ENCODE data around the gene TGFBR3L. TPM values are rescaled to one million over a fixed set of nuclear protein-coding genes. Genes with fewer than 3 reads are reported as not detected.

TGFBR3L gene
- total and polyA plus RNA-seq, 5 donors from 2014 or later = 1.1 TPM; not detected in 4

DNA sequence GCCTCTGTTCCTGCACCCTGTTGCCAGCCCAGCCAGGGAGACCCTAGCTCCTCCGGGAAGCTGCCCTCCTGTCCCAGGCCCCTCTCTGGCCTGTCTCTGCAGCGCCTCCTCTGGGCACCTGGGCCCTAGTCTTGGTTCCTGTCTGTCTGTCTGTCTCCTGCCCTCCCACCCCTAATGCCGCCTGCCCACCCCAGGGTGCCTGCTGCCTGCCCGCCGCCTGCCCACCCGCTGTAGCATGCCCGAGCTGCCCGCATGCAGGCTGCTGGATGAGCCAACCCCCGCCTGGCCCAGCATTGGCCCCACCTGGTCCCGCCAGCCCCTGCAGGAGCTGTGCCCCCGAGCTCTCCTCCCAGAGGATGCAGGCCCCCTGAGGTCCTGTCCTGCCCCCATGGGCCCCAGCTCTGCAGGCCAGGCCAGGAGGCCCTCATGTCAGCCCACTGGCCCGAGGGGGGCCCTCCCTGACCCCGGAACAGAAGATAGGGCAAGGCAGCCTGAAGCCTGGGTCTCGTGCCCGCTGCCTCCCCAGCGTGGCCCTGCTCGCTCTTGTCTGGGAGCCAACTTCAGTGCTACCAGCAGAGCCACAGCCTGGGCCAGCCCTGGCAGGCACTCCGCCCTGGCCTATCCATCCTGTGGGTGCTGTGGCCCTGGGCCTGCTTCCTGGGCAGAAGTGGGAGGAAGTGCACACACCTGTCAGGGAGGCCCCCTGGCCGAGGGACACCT lies 5.7 kb upstream of the TGFBR3L start:
- Histone ChIP-seq H3K27me3 (ENCODE audit: control insufficient read depth, insufficient read depth, low read length) (no peaks in the 10 kb centered on the region), H3K36me3 (ENCODE audit: control insufficient read depth, insufficient read depth, low read length) (peaks cover 19% of the 10 kb centered on the region), H3K4me1 (ENCODE audit: control insufficient read depth, insufficient read depth, low read length, poor library complexity, severe bottlenecking) (peaks cover 29% of the 10 kb centered on the region), H3K9me3 (ENCODE audit: control insufficient read depth in 2 of 2, low read length in 2 of 2) (no peaks in the 10 kb centered on the region), H3K4me3 (ENCODE audit: low read depth, low read length) (no peak overlapping the region), H3K27ac (ENCODE audit: insufficient read depth, low read length, poor library complexity, severe bottlenecking) (no peak overlapping the region)
- H3K27me3 Mint-ChIP-seq = no peaks in the 10 kb centered on the region
- H3K4me1 Mint-ChIP-seq = peaks cover 0 to 34% (median 14%) of the 10 kb centered on the region in 4 donors
- peaks cover 20% of the 10 kb centered on the region for H3K36me3 Mint-ChIP-seq
- H3K27ac Mint-ChIP-seq = no peak overlapping the region
- peaks cover 0 to 5% (median 0%) of the 10 kb centered on the region in 7 donors for H3K9me3 Mint-ChIP-seq
- DNase-seq (no peak), ATAC-seq (ENCODE audit: low read depth in 2 of 2) (no peak)
- peak overlapping the region in 1 of 4 donors; percentile 65 for H3K4me3 Mint-ChIP-seq

DNA sequence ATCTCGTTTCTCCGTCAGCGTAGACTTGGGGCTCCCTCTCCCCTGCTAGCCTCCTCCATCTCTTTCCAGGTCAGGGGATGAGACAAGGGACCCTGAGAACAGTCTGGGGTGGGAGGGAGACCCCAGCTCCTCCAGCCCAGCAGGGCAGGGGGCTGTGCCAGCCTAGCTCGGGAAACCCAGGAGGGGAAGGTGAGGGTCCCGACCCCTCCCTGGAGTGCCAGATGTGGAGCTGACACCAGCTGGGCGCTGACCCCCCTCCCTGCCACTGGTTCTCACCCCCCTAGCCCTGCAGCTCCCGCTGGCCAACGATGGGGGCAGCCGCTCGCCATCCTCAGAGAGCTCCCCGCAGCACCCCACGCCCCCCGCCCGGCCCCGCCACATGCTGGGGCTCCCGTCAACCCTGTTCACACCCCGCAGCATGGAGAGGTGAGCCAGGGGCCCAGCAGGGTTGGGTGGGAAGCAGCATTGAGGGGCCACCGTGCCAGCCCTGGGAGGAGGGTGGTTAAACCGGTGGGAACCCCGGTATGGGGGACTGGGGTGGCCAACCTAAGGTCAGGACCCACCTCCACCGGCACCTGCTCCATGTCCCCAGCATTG lies 5.1 kb upstream of the TGFBR3L start:
- H3K4me3 Mint-ChIP-seq = peak overlapping the region in 1 of 4 donors; percentile 65
- no peak overlapping the region for H3K27ac Mint-ChIP-seq
- peaks cover 25% of the 10 kb centered on the region for H3K4me1 ChIP-seq (ENCODE audit: control insufficient read depth, insufficient read depth, low read length, poor library complexity, severe bottlenecking)
- no peaks in the 10 kb centered on the region for H3K9me3 ChIP-seq (ENCODE audit: control insufficient read depth in 2 of 2, low read length in 2 of 2)
- peaks cover 20% of the 10 kb centered on the region for H3K36me3 Mint-ChIP-seq
- no peak overlapping the region for H3K27ac ChIP-seq (ENCODE audit: insufficient read depth, low read length, poor library complexity, severe bottlenecking)
- H3K36me3 ChIP-seq (ENCODE audit: control insufficient read depth, insufficient read depth, low read length) = peaks cover 19% of the 10 kb centered on the region
- H3K4me3 ChIP-seq (ENCODE audit: low read depth, low read length) = no peak overlapping the region
- no peak for ATAC-seq (ENCODE audit: low read depth in 2 of 2)
- peaks cover 0 to 31% (median 12%) of the 10 kb centered on the region in 4 donors for H3K4me1 Mint-ChIP-seq
- peaks cover 0 to 5% (median 0%) of the 10 kb centered on the region in 7 donors for H3K9me3 Mint-ChIP-seq
- no peak for DNase-seq
- no peaks in the 10 kb centered on the region for H3K27me3 ChIP-seq (ENCODE audit: control insufficient read depth, insufficient read depth, low read length)
- H3K27me3 Mint-ChIP-seq = peaks cover 3% of the 10 kb centered on the region

DNA sequence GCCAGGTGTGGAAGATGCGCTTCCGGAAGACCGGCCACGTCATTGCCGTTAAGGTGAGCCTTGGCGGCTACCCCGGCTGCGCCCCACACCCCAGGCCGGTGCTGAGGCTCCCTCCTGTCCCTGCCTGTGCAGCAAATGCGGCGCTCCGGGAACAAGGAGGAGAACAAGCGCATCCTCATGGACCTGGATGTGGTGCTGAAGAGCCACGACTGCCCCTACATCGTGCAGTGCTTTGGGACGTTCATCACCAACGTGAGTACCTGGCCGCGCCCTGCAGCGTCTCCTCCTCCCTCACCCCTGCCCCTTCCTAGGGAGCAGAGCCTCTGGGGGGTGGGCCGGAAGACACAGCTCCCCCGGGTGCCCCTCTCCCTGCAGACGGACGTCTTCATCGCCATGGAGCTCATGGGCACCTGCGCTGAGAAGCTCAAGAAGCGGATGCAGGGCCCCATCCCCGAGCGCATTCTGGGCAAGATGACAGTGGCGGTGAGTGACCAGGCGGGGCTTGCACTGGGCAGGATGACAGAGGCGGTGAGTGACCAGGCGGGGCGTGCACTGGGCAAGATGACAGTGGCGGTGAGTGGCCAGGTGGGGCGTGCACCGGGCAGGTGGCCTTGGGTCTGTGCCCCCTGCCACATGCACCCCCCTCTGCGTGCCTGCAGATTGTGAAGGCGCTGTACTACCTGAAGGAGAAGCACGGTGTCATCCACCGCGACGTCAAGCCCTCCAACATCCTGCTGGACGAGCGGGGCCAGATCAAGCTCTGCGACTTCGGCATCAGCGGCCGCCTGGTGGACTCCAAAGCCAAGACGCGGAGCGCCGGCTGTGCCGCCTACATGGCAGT lies 4.1 kb upstream of the TGFBR3L start:
- no peak overlapping the region for H3K27ac Mint-ChIP-seq
- H3K4me1 Mint-ChIP-seq = peaks cover 0 to 25% (median 6%) of the 10 kb centered on the region in 4 donors
- H3K4me3 ChIP-seq (ENCODE audit: low read depth, low read length) = no peak overlapping the region
- no peaks in the 10 kb centered on the region for H3K9me3 ChIP-seq (ENCODE audit: control insufficient read depth in 2 of 2, low read length in 2 of 2)
- H3K36me3 ChIP-seq (ENCODE audit: control insufficient read depth, insufficient read depth, low read length) = peaks cover 19% of the 10 kb centered on the region
- H3K36me3 Mint-ChIP-seq = peaks cover 16% of the 10 kb centered on the region
- H3K9me3 Mint-ChIP-seq = no peaks in the 10 kb centered on the region
- H3K27me3 Mint-ChIP-seq = peaks cover 13% of the 10 kb centered on the region
- DNase-seq (no peak), ATAC-seq (ENCODE audit: low read depth in 2 of 2) (no peak)
- H3K27me3 ChIP-seq (ENCODE audit: control insufficient read depth, insufficient read depth, low read length) = peaks cover 2% of the 10 kb centered on the region
- H3K4me1 ChIP-seq (ENCODE audit: control insufficient read depth, insufficient read depth, low read length, poor library complexity, severe bottlenecking) = peaks cover 16% of the 10 kb centered on the region
- no peak overlapping the region for H3K27ac ChIP-seq (ENCODE audit: insufficient read depth, low read length, poor library complexity, severe bottlenecking)
- no peak overlapping the region for H3K4me3 Mint-ChIP-seq

DNA sequence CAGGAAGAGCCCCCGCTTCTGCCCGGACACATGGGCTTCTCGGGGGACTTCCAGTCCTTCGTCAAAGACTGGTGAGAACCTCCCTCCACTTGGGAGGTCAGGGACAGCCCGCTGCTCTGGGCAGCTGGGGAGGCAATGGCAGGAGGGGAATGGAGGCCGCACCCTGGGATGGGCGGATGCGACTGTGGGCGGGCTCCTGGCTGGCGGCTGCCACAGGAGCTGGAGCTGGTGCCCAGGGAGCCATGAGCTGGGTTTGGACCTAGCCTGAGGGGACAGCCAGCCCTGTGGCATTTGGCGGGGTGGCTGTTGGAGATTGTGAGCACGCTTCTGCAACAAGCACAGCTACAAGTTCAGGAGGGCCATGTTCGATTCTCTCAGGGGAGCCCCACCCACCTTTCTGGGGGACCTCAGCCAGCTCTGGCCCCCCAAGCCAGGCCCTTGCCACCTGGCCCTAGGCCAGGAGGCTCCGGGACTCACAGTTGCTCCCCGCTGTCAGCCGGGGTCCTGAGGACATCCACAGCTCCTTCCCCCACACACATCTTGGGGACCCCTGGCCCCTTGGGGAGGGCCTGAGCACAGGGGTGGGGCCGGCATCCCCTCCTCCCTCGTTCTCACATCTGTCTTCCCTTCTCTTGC lies 3.0 kb upstream of the TGFBR3L start:
- peaks cover 19% of the 10 kb centered on the region for H3K36me3 ChIP-seq (ENCODE audit: control insufficient read depth, insufficient read depth, low read length)
- H3K4me3 Mint-ChIP-seq = peak overlapping the region in 1 of 4 donors; percentile 71

DNA sequence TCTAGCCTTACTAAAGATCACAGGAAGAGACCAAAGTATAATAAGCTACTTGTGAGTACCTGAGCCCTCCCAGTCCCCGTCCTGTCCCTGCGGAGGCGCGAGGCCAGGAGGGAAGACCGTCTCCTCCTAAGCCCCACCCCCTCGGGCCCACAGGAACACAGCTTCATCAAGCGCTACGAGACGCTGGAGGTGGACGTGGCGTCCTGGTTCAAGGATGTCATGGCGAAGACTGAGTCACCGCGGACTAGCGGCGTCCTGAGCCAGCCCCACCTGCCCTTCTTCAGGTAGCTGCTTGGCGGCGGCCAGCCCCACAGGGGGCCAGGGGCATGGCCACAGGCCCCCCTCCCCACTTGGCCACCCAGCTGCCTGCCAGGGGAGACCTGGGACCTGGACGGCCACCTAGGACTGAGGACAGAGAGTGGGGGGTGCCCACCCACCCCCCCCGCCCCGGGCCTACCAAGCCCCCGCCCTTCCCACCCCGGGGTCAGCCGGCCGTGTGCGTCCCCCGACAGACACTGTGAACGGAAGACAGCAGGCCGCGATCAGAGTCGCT lies 2.4 kb upstream of the TGFBR3L start:
- no peak for ATAC-seq (ENCODE audit: low read depth in 2 of 2)
- peaks cover 14% of the 10 kb centered on the region for H3K36me3 Mint-ChIP-seq
- H3K27ac Mint-ChIP-seq = no peak overlapping the region
- H3K27me3 Mint-ChIP-seq = peaks cover 24% of the 10 kb centered on the region
- H3K9me3 ChIP-seq (ENCODE audit: control insufficient read depth in 2 of 2, low read length in 2 of 2) = no peaks in the 10 kb centered on the region
- H3K4me1 ChIP-seq (ENCODE audit: control insufficient read depth, insufficient read depth, low read length, poor library complexity, severe bottlenecking) = peaks cover 20% of the 10 kb centered on the region
- peaks cover 0 to 24% (median 3%) of the 10 kb centered on the region in 4 donors for H3K4me1 Mint-ChIP-seq
- H3K4me3 ChIP-seq (ENCODE audit: low read depth, low read length) = no peak overlapping the region
- no peak overlapping the region for H3K27ac ChIP-seq (ENCODE audit: insufficient read depth, low read length, poor library complexity, severe bottlenecking)
- peaks cover 7% of the 10 kb centered on the region for H3K27me3 ChIP-seq (ENCODE audit: control insufficient read depth, insufficient read depth, low read length)
- H3K4me3 Mint-ChIP-seq = no peak overlapping the region
- no peaks in the 10 kb centered on the region for H3K9me3 Mint-ChIP-seq
- H3K36me3 ChIP-seq (ENCODE audit: control insufficient read depth, insufficient read depth, low read length) = peaks cover 19% of the 10 kb centered on the region
- DNase-seq = no peak

More for the DNA sequence above, 3.0 kb upstream of the TGFBR3L start:
- Mint-ChIP-seq H3K4me1 (peaks cover 0 to 22% (median 3%) of the 10 kb centered on the region in 4 donors), H3K36me3 (peaks cover 14% of the 10 kb centered on the region), H3K9me3 (no peaks in the 10 kb centered on the region), H3K27me3 (peaks cover 18% of the 10 kb centered on the region), H3K27ac (no peak overlapping the region)
- ATAC-seq (ENCODE audit: low read depth in 2 of 2) = no peak
- Histone ChIP-seq H3K27ac (ENCODE audit: insufficient read depth, low read length, poor library complexity, severe bottlenecking) (no peak overlapping the region), H3K4me1 (ENCODE audit: control insufficient read depth, insufficient read depth, low read length, poor library complexity, severe bottlenecking) (peaks cover 17% of the 10 kb centered on the region), H3K4me3 (ENCODE audit: low read depth, low read length) (no peak overlapping the region), H3K27me3 (ENCODE audit: control insufficient read depth, insufficient read depth, low read length) (peaks cover 7% of the 10 kb centered on the region), H3K9me3 (ENCODE audit: control insufficient read depth in 2 of 2, low read length in 2 of 2) (no peaks in the 10 kb centered on the region)
- DNase-seq = no peak

DNA sequence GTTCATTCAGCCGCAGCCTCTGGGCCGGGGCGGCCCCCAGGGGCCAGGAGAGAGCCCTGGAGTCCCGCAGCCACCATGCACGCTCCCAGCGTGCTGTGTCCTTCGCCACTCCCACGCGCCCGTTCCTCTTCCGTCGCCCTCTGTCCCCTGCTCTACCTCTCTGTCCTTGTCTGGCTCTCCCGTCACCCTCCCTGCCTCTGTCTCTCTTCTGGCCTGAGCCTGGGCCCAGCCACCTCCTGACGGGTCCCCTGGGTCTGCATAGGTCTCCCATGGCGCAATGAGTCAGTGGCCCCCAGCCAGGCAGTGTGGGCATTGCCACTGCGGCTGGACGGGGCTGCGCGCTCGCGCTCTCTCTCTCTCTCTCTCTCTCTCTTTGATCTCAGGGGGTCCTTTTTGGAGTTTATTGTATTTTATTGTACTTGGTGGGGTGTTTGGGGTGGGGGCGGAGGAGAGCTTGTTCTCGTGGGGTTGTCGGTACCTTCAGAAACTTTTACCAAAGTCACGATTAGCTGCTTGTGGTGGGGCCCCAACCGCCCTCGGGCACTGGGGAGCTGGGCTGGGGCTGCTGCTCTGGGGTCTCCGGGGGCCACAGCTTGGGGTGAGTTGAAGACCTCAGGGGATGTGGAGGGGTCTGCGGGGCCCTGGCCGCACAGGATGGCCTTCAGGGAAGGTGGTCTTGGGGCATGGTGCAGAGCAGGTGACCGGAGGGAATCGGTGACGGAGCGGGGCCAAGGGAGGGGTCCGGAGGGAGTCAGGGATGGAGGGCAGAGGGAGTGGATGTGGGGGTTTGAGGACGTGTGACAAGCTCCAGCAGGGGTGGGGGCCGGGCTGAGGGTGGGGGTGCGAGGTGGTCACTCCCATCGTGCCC lies 1.7 kb upstream of the TGFBR3L start:
- Mint-ChIP-seq H3K4me1 (peaks cover 0 to 20% (median 4%) of the 10 kb centered on the region in 4 donors), H3K27ac (no peak overlapping the region), H3K36me3 (peaks cover 14% of the 10 kb centered on the region), H3K27me3 (peaks cover 26% of the 10 kb centered on the region), H3K4me3 (no peak overlapping the region), H3K9me3 (no peaks in the 10 kb centered on the region)
- ATAC-seq (ENCODE audit: low read depth in 2 of 2) (no peak), DNase-seq (no peak)
- H3K27me3 ChIP-seq (ENCODE audit: control insufficient read depth, insufficient read depth, low read length) = peaks cover 7% of the 10 kb centered on the region
- no peaks in the 10 kb centered on the region for H3K9me3 ChIP-seq (ENCODE audit: control insufficient read depth in 2 of 2, low read length in 2 of 2)
- H3K36me3 ChIP-seq (ENCODE audit: control insufficient read depth, insufficient read depth, low read length) = peaks cover 19% of the 10 kb centered on the region
- H3K27ac ChIP-seq (ENCODE audit: insufficient read depth, low read length, poor library complexity, severe bottlenecking) = no peak overlapping the region
- H3K4me3 ChIP-seq (ENCODE audit: low read depth, low read length) = no peak overlapping the region
- peaks cover 23% of the 10 kb centered on the region for H3K4me1 ChIP-seq (ENCODE audit: control insufficient read depth, insufficient read depth, low read length, poor library complexity, severe bottlenecking)

Data from CD4-positive, CD25-positive, alpha-beta regulatory T cell (primary cell).